ENCODE measurements around the gene LRRC55.

- TF ChIP-seq, protein P1, sequence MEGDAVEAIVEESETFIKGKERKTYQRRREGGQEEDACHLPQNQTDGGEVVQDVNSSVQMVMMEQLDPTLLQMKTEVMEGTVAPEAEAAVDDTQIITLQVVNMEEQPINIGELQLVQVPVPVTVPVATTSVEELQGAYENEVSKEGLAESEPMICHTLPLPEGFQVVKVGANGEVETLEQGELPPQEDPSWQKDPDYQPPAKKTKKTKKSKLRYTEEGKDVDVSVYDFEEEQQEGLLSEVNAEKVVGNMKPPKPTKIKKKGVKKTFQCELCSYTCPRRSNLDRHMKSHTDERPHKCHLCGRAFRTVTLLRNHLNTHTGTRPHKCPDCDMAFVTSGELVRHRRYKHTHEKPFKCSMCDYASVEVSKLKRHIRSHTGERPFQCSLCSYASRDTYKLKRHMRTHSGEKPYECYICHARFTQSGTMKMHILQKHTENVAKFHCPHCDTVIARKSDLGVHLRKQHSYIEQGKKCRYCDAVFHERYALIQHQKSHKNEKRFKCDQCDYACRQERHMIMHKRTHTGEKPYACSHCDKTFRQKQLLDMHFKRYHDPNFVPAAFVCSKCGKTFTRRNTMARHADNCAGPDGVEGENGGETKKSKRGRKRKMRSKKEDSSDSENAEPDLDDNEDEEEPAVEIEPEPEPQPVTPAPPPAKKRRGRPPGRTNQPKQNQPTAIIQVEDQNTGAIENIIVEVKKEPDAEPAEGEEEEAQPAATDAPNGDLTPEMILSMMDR (IDR thresholded peaks at IDR 0.05) = no peak
- no peak for TF ChIP-seq POLR2A (IDR thresholded peaks at IDR 0.05)
These were observed 789 bp upstream of the LRRC55 start for GRCh38 chr11:57180964-57181363.
